Calu3 (cell line): ENCODE measurements around the gene ATP5PO. TPM values are rescaled to one million over a fixed set of nuclear protein-coding genes. Genes with fewer than 3 reads are reported as not detected.

ENCODE experiments used
- BruUV-seq: library from RNA; stranded (reverse); fragments of 400-500 nt; replicated peaks from 2 replicates; lab custom pipeline; 2021; lab: Mats Ljungman, UMichigan
- CTCF ChIA-PET: fragments of 300-600 bp; sonication (Branson Sonifier 250); formaldehyde crosslinking; loops from one replicate; lab custom pipeline; 2022; ENCODE audit warnings: antibody characterized with exemption; lab: Charles Lee
- DNase-seq: peaks from one replicate; pipeline ENCODE4 v3.0.0; 2022
- H3K27ac Mint-ChIP-seq: one replicate; pipeline ENCODE4 v1.8.0; 2022; ENCODE audit warnings: mixed read lengths; ENCODE audit not compliant: unreplicated experiment
- H3K27me3 Mint-ChIP-seq: one replicate; pipeline ENCODE4 v1.8.0; 2022; ENCODE audit warnings: mixed read lengths; ENCODE audit not compliant: unreplicated experiment
- H3K36me3 Mint-ChIP-seq: one replicate; pipeline ENCODE4 v1.8.0; 2022; ENCODE audit warnings: mild to moderate bottlenecking, moderate library complexity, mixed read lengths; ENCODE audit not compliant: insufficient read depth, unreplicated experiment
- H3K4me1 Mint-ChIP-seq: one replicate; pipeline ENCODE4 v1.8.0; 2022; ENCODE audit warnings: mild to moderate bottlenecking, low read depth, mixed read lengths; ENCODE audit not compliant: unreplicated experiment
- H3K4me3 Mint-ChIP-seq: one replicate; pipeline ENCODE4 v1.8.0; 2022; ENCODE audit warnings: mild to moderate bottlenecking, low read depth, moderate library complexity, mixed read lengths; ENCODE audit not compliant: unreplicated experiment
- H3K9me3 Mint-ChIP-seq: one replicate; pipeline ENCODE4 v1.8.0; 2022; ENCODE audit warnings: low read depth, mixed read lengths; ENCODE audit not compliant: unreplicated experiment
- CTCF ChIP-seq: fragments of 200-600 bp; IDR thresholded peaks from one replicate; pipeline ENCODE4 v1.8.0; 2022; ENCODE audit warnings: antibody characterized with exemption; ENCODE audit not compliant: unreplicated experiment
- intact Hi-C: fragments of 100-400 bp; cut with micrococcal nuclease; formaldehyde crosslinking; loops from one replicate; pipeline ENCODE4 v1.10.0; 2022; ENCODE audit not compliant: unreplicated experiment
- total RNA-seq: library from RNA; stranded (reverse); gene quantifications from 2 replicates; pipeline ENCODE4 v1.2.3, GENCODE V29; 2022

The ATP5PO gene
- total RNA-seq, 1 experiment from 2014 or later = 125 TPM

- H3K27ac Mint-ChIP-seq = no peak overlapping the region
- no peak for TF ChIP-seq CTCF
- BruUV-seq = no TSS peak
- H3K9me3 Mint-ChIP-seq = no peaks in the 10 kb centered on the region
- no peaks in the 10 kb centered on the region for H3K4me1 Mint-ChIP-seq
- CTCF ChIA-PET = interaction anchor here (0.7 kb wide), 1 partner anchor 27 kb away, joined by 3 read pairs; no protein-coding TSS in a partner anchor
- no peak overlapping the region for H3K4me3 Mint-ChIP-seq
- H3K27me3 Mint-ChIP-seq = peaks cover 34% of the 10 kb centered on the region
- intact Hi-C loops = no loop called here
- no peaks in the 10 kb centered on the region for H3K36me3 Mint-ChIP-seq
- no peak for DNase-seq
These were observed 41.4 kb downstream of the ATP5PO start for GRCh38 chr21:33874161-33874560.

GRCh38 chr21:33872881-33873515 is 42.6 kb downstream of the ATP5PO start:
- Mint-ChIP-seq H3K9me3 (no peaks in the 10 kb centered on the region), H3K4me3 (no peak overlapping the region), H3K27me3 (peaks cover 26% of the 10 kb centered on the region), H3K27ac (no peak overlapping the region), H3K4me1 (no peaks in the 10 kb centered on the region), H3K36me3 (no peaks in the 10 kb centered on the region)
- BruUV-seq = no TSS peak
- no peak for TF ChIP-seq CTCF
- intact Hi-C loops = no loop called here
- no peak for DNase-seq
- CTCF ChIA-PET = no interaction called here

- CTCF ChIA-PET = no interaction called here
- Mint-ChIP-seq H3K27ac (no peak overlapping the region), H3K36me3 (no peaks in the 10 kb centered on the region), H3K9me3 (no peaks in the 10 kb centered on the region), H3K27me3 (peaks cover 12% of the 10 kb centered on the region), H3K4me3 (no peak overlapping the region), H3K4me1 (no peaks in the 10 kb centered on the region)
- DNase-seq = no peak
- no peak for TF ChIP-seq CTCF
- intact Hi-C loops = no loop called here
- no TSS peak for BruUV-seq
These were observed 44.4 kb downstream of the ATP5PO start for GRCh38 chr21:33871171-33871570.

GRCh38 chr21:33870768-33871167 is 44.8 kb downstream of the ATP5PO start:
- no peaks in the 10 kb centered on the region for H3K4me1 Mint-ChIP-seq
- H3K27me3 Mint-ChIP-seq = peaks cover 12% of the 10 kb centered on the region
- H3K27ac Mint-ChIP-seq = no peak overlapping the region
- H3K36me3 Mint-ChIP-seq = no peaks in the 10 kb centered on the region
- H3K9me3 Mint-ChIP-seq = no peaks in the 10 kb centered on the region
- no TSS peak for BruUV-seq
- DNase-seq = no peak
- no peak for TF ChIP-seq CTCF
- CTCF ChIA-PET = no interaction called here
- intact Hi-C loops = no loop called here
- no peak overlapping the region for H3K4me3 Mint-ChIP-seq
